ENCODE results near the gene PALLD.

- TF ChIP-seq, protein P1, sequence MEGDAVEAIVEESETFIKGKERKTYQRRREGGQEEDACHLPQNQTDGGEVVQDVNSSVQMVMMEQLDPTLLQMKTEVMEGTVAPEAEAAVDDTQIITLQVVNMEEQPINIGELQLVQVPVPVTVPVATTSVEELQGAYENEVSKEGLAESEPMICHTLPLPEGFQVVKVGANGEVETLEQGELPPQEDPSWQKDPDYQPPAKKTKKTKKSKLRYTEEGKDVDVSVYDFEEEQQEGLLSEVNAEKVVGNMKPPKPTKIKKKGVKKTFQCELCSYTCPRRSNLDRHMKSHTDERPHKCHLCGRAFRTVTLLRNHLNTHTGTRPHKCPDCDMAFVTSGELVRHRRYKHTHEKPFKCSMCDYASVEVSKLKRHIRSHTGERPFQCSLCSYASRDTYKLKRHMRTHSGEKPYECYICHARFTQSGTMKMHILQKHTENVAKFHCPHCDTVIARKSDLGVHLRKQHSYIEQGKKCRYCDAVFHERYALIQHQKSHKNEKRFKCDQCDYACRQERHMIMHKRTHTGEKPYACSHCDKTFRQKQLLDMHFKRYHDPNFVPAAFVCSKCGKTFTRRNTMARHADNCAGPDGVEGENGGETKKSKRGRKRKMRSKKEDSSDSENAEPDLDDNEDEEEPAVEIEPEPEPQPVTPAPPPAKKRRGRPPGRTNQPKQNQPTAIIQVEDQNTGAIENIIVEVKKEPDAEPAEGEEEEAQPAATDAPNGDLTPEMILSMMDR (IDR thresholded peaks at IDR 0.05; ENCODE audit: low read depth, low read length) = no peak
- no peak for TF ChIP-seq POLR2A (IDR thresholded peaks at IDR 0.05; ENCODE audit: extremely low read depth, insufficient read length)
Measured at GRCh38 chr4:168569066-168569930, 72.4 kb downstream of the PALLD start.
